SK-MEL-5 (cell line): Measurements from ENCODE around the gene HOOK1. TPM values are rescaled to one million over a fixed set of nuclear protein-coding genes. Genes with fewer than 3 reads are reported as not detected.

Experiments used
- DNase-seq: peaks from one replicate; pipeline ENCODE4 v3.0.0-alpha.2; 2016; ENCODE audit warnings: low read depth, low spot score
- in situ Hi-C: cut with HindIII; loops from 2 replicates; pipeline ENCODE4 v1.10.0; 2016; ENCODE audit warnings: low sequenced_read_pairs, high pct_unique_total_duplicates, low pct_unique_long_range_greater_than_20kb
- total RNA-seq: library from RNA; depleted of rRNA; stranded (reverse); fragments of >200 nt; shearing (Covaris generic); gene quantifications from 2 replicates; pipeline ENCODE4 v1.2.3, GENCODE V29; 2014

HOOK1 gene
- total RNA-seq, 1 experiment from 2014 or later: not detected

DNA sequence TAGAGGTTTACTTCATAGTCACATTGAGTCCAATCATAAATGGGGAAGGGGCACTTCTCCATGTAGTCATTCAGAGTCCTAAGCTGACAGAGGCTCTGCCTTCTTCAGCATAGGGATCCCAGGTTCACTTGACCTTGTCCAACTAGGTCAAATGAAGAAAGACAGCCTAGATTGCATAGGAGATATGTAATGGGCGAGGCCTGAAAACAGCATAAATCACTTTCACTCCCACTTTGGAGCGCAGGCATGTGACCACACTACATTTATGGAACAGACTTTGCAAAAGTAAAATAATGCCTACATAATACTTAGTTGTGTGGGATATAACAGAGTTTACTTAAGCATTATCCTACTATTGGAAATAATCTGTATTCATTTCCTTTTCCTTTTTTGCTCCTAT, 51.7 kb downstream of the HOOK1 start:
- in situ Hi-C loops: no loop called here
- no peak for DNase-seq

DNA sequence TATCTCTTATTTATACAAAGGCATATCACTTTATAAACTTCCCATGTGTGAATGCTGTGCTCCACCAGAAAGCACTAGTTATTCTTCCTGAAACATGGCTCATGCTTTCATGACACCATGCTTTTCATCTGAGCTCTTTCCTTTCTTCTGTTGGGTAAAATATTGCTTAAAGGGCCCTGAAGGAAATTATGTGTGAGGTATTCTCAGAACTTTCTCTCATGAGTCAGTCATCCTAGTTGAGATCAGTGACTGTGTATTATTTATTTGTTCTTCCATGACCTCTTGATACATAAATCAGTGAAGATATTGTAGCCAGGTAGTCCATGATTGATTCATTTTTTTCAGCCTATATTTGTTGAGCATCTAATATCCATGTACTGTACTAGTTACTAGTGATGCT, 57.0 kb downstream of the HOOK1 start:
- in situ Hi-C loops: no loop called here
- DNase-seq: no peak

DNA sequence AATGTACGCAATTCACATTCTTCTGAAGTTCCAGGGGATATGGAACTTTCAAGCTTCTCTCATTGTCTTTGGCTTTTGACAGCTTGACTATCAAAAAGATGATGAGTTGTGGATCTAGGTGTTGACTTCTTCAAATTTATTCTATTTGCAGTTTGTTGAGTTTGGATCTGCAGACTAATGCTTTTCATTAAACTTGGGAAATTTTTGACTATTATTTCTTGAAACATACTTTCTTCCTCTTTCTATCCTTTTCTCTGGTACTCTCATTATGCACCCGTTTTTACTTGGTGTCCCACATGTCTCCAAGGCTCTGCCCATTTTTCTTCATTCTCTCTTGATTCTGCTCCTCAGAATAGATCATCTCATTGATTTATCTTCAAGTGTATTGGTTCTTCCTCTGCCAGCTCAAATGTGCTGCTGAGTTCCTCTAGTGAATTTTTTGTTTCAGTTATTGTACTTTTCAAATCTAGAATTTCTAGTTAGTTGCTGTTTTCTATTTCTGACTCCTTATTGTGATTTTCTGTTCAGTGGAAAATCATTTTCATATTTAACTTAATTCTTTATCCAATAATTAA, 62.4 kb downstream of the HOOK1 start:
- no peak for DNase-seq
- in situ Hi-C loops: no loop called here

DNA sequence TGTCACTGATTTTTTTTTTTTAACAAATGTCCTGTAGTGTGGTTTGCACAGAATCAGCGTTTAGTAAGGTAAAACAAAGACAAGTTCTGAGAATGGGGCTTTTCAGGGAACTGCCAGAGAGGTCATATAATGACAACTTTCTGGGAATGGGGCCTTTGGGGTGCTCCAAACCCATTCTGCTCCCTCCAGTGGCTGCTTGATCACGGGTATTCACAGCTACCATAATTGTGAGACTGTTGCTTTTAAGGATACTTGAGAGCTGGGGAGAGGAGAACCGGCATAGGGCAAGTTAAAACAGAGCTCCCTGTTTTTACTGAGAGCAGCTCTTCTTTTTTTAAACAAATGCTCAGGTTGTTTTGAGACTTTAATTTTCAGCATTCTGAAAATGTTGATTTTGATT, 63.6 kb downstream of the HOOK1 start:
- no peak for DNase-seq
- in situ Hi-C loops: no loop called here

GRCh38 chr1:59879574-59879973, 64.8 kb downstream of the HOOK1 start:
- in situ Hi-C loops: no loop called here

DNA sequence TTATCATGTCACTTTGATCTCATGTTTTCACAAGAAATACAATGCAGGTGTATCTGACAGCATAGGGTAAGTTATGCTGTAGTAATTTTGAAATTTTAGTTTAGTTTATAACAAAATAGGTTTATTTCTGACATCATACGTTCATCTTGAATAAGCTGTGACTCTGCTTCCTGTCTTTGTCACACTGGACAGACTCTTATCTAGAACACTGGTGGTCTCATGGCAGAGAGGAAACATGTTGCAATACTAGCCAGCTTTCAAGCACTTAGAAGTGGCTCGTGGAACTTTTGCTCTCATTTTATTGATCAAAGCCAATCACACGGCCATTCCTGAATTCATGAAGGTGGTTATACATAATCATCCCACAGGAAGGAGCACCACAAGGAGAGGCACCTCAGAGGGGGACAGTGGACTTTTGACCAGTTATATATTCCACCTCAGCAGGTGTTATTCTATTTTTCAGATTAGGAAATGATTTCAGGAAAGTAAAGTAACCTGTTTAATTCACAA, 65.3 kb downstream of the HOOK1 start:
- DNase-seq: no peak
- in situ Hi-C loops: no loop called here

More at GRCh38 chr1:59879574-59879973, 64.8 kb downstream of the HOOK1 start:
- DNase-seq: peak; percentile 79

DNA sequence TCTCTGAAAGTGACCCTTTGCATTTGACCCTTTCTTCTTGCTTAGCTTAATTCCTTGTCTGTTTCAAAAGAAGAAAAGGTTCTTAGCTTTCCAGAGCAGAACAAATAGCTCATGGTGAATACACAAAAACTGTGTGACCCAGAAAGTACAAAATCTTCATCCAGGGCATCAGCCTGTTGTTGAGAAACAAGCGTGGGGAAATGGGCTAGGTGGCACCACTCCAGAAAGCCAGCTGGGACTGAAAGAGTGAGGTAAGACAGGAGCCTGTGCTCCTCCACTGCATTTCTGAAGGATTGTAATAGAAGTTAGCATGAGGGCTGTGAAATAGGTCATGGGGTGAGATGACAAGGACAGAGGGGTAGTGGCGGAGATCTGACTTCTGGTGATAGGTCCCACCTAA, 66.0 kb downstream of the HOOK1 start:
- no peak for DNase-seq
- in situ Hi-C loops: no loop called here

DNA sequence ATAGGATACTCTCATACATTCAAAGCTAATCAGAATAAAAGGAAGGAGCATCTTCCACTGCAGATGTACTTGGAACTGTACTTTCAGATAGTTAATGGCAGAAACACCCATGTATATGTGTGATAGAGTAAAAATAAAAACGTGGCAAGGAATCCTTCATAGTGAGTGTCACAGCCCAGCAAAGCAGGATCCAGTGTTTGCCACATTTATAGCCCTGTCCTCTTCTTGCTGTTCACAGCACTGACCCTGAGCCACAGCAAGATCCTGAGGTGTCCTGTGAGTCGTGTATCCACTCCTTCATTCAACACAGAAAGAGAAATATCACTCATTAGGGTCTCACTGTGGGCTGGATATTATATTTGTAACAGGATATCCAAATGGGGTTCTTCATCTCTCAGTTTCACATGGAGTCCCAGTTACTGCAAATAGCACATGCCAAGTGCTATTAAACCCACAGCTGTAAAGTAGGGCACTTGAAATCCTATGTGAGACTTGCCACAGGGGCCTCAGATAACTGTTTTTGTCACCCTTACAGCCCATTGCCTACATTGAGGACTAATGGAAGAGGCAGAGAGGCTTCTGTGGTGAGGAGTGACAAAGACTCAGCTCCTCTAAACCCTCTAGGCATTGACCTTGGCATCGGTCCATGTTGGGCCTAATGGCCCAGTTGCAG, 70.5 kb downstream of the HOOK1 start:
- no peak for DNase-seq
- in situ Hi-C loops: no loop called here

DNA sequence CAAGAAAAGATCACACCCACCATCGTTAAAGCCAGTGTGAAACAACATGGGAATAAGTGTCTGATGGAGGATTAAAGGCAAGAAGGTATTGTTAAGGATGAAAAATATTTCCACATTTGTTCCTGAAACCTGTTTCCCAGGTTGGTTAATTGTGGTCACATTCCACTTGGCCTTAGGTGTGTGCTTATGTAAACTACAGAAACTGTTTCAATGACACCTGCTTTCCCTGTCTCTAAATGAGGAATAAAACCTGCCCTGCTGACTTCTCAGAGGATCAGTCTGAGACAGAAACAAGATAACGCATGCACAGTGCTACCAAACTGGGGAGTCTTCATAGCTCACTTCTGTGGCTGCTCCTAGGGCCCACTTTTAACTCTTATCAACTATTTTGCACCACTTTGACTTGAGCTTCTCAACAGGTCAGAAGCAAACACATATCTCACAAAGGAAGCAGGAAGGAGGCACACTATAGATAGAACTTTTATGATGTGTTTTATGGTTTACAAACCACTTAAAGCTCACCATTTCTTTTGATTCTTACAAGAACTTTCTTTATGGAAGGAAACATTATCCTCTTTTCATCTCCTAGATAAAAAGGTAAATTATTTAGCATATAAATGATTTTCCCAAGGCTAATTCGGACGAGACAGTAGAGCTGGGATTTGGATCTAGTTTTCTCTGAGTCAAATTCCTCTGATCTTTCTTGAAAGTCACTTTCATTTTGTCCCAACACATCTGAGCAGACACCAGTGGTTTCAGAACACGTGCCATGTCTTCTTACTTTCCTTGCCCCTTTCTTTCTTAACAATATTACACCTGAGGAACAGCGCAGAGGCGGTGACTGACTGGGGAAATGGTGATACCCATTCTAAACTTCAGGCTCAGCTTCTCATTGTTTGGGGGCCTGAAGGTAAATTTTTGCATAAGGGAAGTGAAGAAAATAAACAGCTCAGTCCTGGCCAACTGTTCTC, 78.4 kb downstream of the HOOK1 start:
- no peak for DNase-seq
- in situ Hi-C loops: no loop called here

DNA sequence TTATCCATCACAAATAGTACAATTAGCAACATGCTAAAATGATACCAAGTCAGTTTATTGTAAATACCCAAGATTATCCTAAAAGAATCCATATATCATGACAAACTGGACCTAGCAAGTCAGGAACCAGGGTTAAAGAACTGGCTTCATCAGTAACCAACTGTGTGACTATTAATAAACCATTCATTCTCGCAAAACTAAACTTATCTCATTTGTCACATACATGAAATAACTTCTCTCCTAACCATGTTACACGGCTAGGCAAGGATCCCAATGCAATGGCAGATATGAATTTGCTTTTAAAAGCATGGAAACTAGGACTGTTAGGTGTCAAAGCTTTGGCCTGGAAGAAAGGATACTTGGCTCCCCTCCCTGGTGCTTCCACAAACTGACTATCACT, 82.4 kb downstream of the HOOK1 start:
- in situ Hi-C loops: no loop called here
- no peak for DNase-seq

DNA sequence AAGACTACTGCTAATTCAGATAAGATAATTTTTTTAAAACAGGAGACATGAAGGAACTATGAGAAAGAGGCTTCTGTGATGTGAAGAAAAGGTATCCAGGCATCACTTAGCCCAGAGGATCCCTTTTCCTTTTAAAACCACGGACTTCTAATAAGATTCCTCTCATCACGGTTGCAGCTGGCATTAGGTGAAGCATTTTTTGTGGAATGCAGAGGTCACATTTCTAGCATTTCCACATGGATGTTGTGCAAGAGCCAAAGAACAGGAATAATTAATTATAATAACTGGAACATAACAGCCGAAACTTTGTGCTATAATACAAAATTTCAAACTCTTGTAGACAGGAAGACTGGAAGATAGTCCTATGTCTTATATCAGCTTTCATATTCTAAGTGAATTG, 84.2 kb downstream of the HOOK1 start:
- no peak for DNase-seq

GRCh38 chr1:59900640-59901039, 85.9 kb downstream of the HOOK1 start:
- in situ Hi-C loops: no loop called here
- DNase-seq: peak; percentile 16

More for the DNA sequence above, 84.2 kb downstream of the HOOK1 start:
- in situ Hi-C loops: no loop called here

- in situ Hi-C loops: no loop called here
- no peak for DNase-seq
Measured at GRCh38 chr1:59901770-59902388, 87.1 kb downstream of the HOOK1 start.

DNA sequence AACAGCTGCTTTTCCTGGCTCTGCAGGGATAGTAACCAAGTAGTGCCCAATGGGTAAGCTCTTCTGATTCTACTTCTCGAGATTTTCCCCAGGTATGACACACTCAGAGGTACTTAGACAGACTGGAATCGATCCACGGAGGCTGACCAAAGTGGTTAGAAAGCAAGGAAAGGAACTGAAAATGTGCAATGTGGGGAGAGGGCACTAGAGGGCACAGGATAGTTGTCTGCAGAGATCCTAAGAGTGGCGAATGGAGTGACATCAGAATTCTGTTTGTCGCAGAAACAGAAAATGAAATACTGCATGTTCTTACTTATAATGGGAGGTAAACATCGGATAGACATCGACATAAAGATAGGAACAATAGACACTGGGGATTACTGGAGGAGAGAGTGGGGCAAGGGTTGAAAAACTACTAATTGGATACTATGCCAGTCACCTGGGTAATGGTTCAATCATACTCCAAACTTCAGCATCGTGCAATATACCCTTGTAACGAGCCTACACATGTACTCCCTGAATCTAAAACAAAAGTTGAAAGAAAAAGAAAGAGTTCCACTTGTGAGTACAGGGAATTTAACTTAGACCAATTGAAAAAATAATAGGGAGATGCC, 88.5 kb downstream of the HOOK1 start:
- in situ Hi-C loops: no loop called here
- DNase-seq: peak; percentile 61

- DNase-seq: no peak
- in situ Hi-C loops: no loop called here
Measured at GRCh38 chr1:59906931-59907330, 92.2 kb downstream of the HOOK1 start.

DNA sequence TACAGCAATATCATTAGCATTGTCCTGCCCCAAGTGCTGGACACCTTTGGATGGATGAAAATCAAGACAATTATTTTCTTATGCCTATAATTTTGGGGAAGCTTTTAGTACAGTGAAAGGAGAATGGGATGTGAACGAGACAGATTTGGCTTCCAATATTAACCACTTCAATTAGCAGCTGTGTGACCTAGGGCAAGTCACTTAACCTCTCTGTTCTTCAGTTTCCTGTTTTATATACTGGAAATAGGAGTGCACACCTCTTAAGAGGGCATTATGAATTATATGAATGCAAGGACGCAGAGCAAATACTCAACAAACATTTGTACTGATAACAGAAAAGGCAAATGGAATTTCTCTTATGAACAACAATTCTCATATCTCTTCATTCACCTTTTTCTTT, 93.3 kb downstream of the HOOK1 start:
- in situ Hi-C loops: no loop called here
- no peak for DNase-seq

- no peak for DNase-seq
Measured at GRCh38 chr1:59908682-59909081, 93.9 kb downstream of the HOOK1 start.

More at GRCh38 chr1:59908682-59909081, 93.9 kb downstream of the HOOK1 start:
- in situ Hi-C loops: no loop called here
